Prostate gland (tissue), 2 donors: ENCODE results near the gene S100A7A. TPM values are rescaled to one million over a fixed set of nuclear protein-coding genes. Genes with fewer than 3 reads are reported as not detected.
"Not testable (repeated sequence)": the region's sequence is repeated elsewhere in the genome, so short reads cannot be mapped to it uniquely, and the experiment has no call there.

Experiments
- DNase-seq: peaks from one replicate; pipeline ENCODE4 v3.0.0-alpha.2; 2019; ENCODE audit warnings: low spot score
- H3K27ac ChIP-seq, 2 donors: fragments of 200-600 bp; sonication (generic); 2 replicates each; pipeline ENCODE4 v1.5.1; 2017 to 2019
- H3K27me3 ChIP-seq: fragments of 200-600 bp; sonication (generic); replicated peaks from 2 replicates; pipeline ENCODE4 v1.5.1; 2019; ENCODE audit not compliant: insufficient read depth
- H3K36me3 ChIP-seq, 2 donors: fragments of 200-600 bp; sonication (generic); 1 replicate in 1 of 2; 2 replicates in 1 of 2; pipeline versions ENCODE4 v1.5.1 to v1.8.1; 2017 to 2019
- H3K4me1 ChIP-seq: fragments of 200-600 bp; sonication (generic); replicated peaks from 2 replicates; pipeline ENCODE4 v1.5.1; 2019
- H3K4me3 ChIP-seq, 2 donors: fragments of 200-600 bp; sonication (generic); 2 replicates each; pipeline ENCODE4 v1.5.1; 2017 to 2019
- H3K9me3 ChIP-seq: fragments of 200-600 bp; sonication (generic); 2 replicates; pipeline ENCODE4 v1.5.1; 2017
- CTCF ChIP-seq, 4 experiments: fragments of 200-600 bp in 2 of 4; fragments of 450-650 bp in 2 of 4; sonication (generic) in 2 of 4; IDR thresholded peaks; 1 replicate in 3 of 4; 2 replicates in 1 of 4; pipeline ENCODE4 v1.5.1; 2016 to 2019; ENCODE audit warnings: antibody characterized with exemption in 4 of 4, mild to moderate bottlenecking in 2 of 4, moderate library complexity in 2 of 4
- POLR2A ChIP-seq: fragments of 450-650 bp; IDR thresholded peaks from one replicate; pipeline ENCODE4 v1.6.1; 2016; ENCODE audit warnings: antibody characterized with exemption, mild to moderate bottlenecking
- POLR2AphosphoS5 ChIP-seq: sonication (generic); formaldehyde crosslinking; IDR thresholded peaks from one replicate; pipeline ENCODE4 v1.6.1; 2017; ENCODE audit warnings: antibody characterized with exemption
- WGBS: methylation state at CpG from one replicate; pipeline ENCODE4 v1.1.5; 2018; 5-methylcytosine and 5-hydroxymethylcytosine counted together
- intact Hi-C: fragments of 100-400 bp; cut with DNase I; formaldehyde crosslinking; loops from one replicate; pipeline ENCODE4 v1.14.2; 2022
- total RNA-seq, 2 donors: library from RNA; depleted of rRNA; stranded (reverse); fragments of >200 nt; gene quantifications; one replicate each; pipeline ENCODE4 v1.1.0, GENCODE V29; 2016

The S100A7A gene
- total RNA-seq, 2 donors from 2014 or later = not detected

GRCh38 chr1:153443486-153443885, 27.2 kb downstream of the S100A7A start:
- no peak for DNase-seq
- no peaks in the 10 kb centered on the region for H3K9me3 ChIP-seq
- H3K27ac ChIP-seq = no peak overlapping the region
- 64% methylated on average over 4 of the region's 4 CpGs for WGBS
- H3K36me3 ChIP-seq = no peaks in the 10 kb centered on the region
- intact Hi-C loops = no loop called here
- no peak overlapping the region for H3K4me3 ChIP-seq
- TF ChIP-seq POLR2AphosphoS5 = no peak
- TF ChIP-seq CTCF (IDR thresholded peaks at IDR 0.05) = no peak
- no peak for TF ChIP-seq POLR2A
- H3K27me3 ChIP-seq = no peaks in the 10 kb centered on the region
- H3K4me1 ChIP-seq = no peaks in the 10 kb centered on the region

GRCh38 chr1:153444078-153444477, 27.8 kb downstream of the S100A7A start:
- no peaks in the 10 kb centered on the region for H3K9me3 ChIP-seq
- no peaks in the 10 kb centered on the region for H3K27me3 ChIP-seq
- TF ChIP-seq CTCF (IDR thresholded peaks at IDR 0.05) = no peak
- H3K27ac ChIP-seq = no peak overlapping the region
- H3K4me3 ChIP-seq = no peak overlapping the region
- H3K4me1 ChIP-seq = no peaks in the 10 kb centered on the region
- DNase-seq = no peak
- intact Hi-C loops = no loop called here
- WGBS = 66% methylated on average over 5 of the region's 5 CpGs
- H3K36me3 ChIP-seq = no peaks in the 10 kb centered on the region

GRCh38 chr1:153447498-153448170, 31.3 kb downstream of the S100A7A start:
- 92% methylated on average over 1 of the region's 1 CpG for WGBS
- DNase-seq = no peak
- TF ChIP-seq POLR2A (no peak), POLR2AphosphoS5 (no peak), CTCF (IDR thresholded peaks at IDR 0.05) (no peak)
- Histone ChIP-seq H3K9me3 (no peaks in the 10 kb centered on the region), H3K27me3 (no peaks in the 10 kb centered on the region), H3K4me3 (no peak overlapping the region), H3K4me1 (no peaks in the 10 kb centered on the region), H3K36me3 (no peaks in the 10 kb centered on the region), H3K27ac (no peak overlapping the region)
- intact Hi-C loops = no loop called here

- H3K27ac ChIP-seq, DNase-seq: not testable (repeated sequence)
Observed at GRCh38 chr1:153448851-153449250, 32.5 kb downstream of the S100A7A start.

GRCh38 chr1:153456396-153456795, 40.1 kb downstream of the S100A7A start:
- no peaks in the 10 kb centered on the region for H3K4me1 ChIP-seq
- WGBS = 57% methylated on average over 1 of the region's 1 CpG
- no peaks in the 10 kb centered on the region for H3K36me3 ChIP-seq
- H3K27me3 ChIP-seq = no peaks in the 10 kb centered on the region
- no peak for DNase-seq
- intact Hi-C loops = no loop called here
- H3K27ac ChIP-seq = no peak overlapping the region
- no peak overlapping the region for H3K4me3 ChIP-seq
- TF ChIP-seq POLR2A (no peak), POLR2AphosphoS5 (no peak), CTCF (IDR thresholded peaks at IDR 0.05) (no peak)
- H3K9me3 ChIP-seq = no peaks in the 10 kb centered on the region

More at GRCh38 chr1:153448851-153449250, 32.5 kb downstream of the S100A7A start:
- H3K9me3 ChIP-seq, H3K4me1 ChIP-seq, H3K27me3 ChIP-seq, H3K4me3 ChIP-seq, intact Hi-C loops, H3K36me3 ChIP-seq: not testable (repeated sequence)
- WGBS = 83% methylated on average over 4 of the region's 4 CpGs
